ENCODE results near the gene WBP4. TPM values are rescaled to one million over a fixed set of nuclear protein-coding genes. Genes with fewer than 3 reads are reported as not detected.
A peak's percentile ranks its signal among the peaks of the same experiment; 100 is the strongest.
"Not testable (repeated sequence)": the region's sequence is repeated elsewhere in the genome, so short reads cannot be mapped to it uniquely, and the experiment has no call there.

The WBP4 gene
- polyA plus RNA-seq, 4 donors, result 9.1 to 17.9 (median 13.0) TPM

GRCh38 chr13:41034881-41035280 lies 26.4 kb upstream of the WBP4 start:
- Histone ChIP-seq H3K36me3 (ENCODE audit: control insufficient read depth in 3 of 3, insufficient read depth in 2 of 3, low read depth in 1 of 3, low read length in 3 of 3) (peaks cover 0 to 5% (median 0%) of the 10 kb centered on the region in 3 donors), H3K27me3 (ENCODE audit: control insufficient read depth in 3 of 3, insufficient read depth in 3 of 3, low read length in 3 of 3) (no peaks in the 10 kb centered on the region), H3K27ac (ENCODE audit: low read depth in 1 of 3, low read length in 2 of 3) (peak overlapping the region in 1 of 3 donors; percentile 11), H3K4me1 (ENCODE audit: control insufficient read depth in 3 of 3, insufficient read depth in 2 of 3, low read depth in 1 of 3, low read length in 2 of 3) (peaks cover 0 to 3% (median 0%) of the 10 kb centered on the region in 3 donors), H3K9me3 (ENCODE audit: control insufficient read depth in 2 of 2, insufficient read depth in 1 of 2, low read depth in 1 of 2, low read length in 1 of 2) (no peaks in the 10 kb centered on the region), H3K4me3 (ENCODE audit: low read depth in 1 of 3, low read length in 3 of 3) (no peak overlapping the region)
- DNase-seq, result no peak
- 86 to 88% (median 88%) methylated on average over 5 of the region's 5 CpGs for WGBS, 3 donors
- no peak for FAIRE-seq

GRCh38 chr13:41036557-41036956 lies 24.8 kb upstream of the WBP4 start:
- 92 to 93% (median 93%) methylated on average over 5 of the region's 5 CpGs for WGBS, 3 donors
- not testable (repeated sequence) for DNase-seq; H3K36me3 ChIP-seq (ENCODE audit: control insufficient read depth in 3 of 3, insufficient read depth in 2 of 3, low read depth in 1 of 3, low read length in 3 of 3); H3K4me1 ChIP-seq (ENCODE audit: control insufficient read depth in 3 of 3, insufficient read depth in 2 of 3, low read depth in 1 of 3, low read length in 2 of 3); H3K4me3 ChIP-seq (ENCODE audit: low read depth in 1 of 3, low read length in 3 of 3); FAIRE-seq; H3K27me3 ChIP-seq (ENCODE audit: control insufficient read depth in 3 of 3, insufficient read depth in 3 of 3, low read length in 3 of 3); H3K27ac ChIP-seq (ENCODE audit: low read depth in 1 of 3, low read length in 2 of 3)
- H3K9me3 ChIP-seq (ENCODE audit: control insufficient read depth in 2 of 2, insufficient read depth in 1 of 2, low read depth in 1 of 2, low read length in 1 of 2), result peaks cover 0 to 11% of the 10 kb centered on the region in 2 donors

GRCh38 chr13:41039746-41040145 lies 21.6 kb upstream of the WBP4 start:
- H3K4me1 ChIP-seq (ENCODE audit: control insufficient read depth in 3 of 3, insufficient read depth in 2 of 3, low read depth in 1 of 3, low read length in 2 of 3), result peaks cover 0 to 3% (median 0%) of the 10 kb centered on the region in 3 donors
- H3K9me3 ChIP-seq (ENCODE audit: control insufficient read depth in 2 of 2, insufficient read depth in 1 of 2, low read depth in 1 of 2, low read length in 1 of 2), result peaks cover 0 to 11% of the 10 kb centered on the region in 2 donors
- no peak for DNase-seq
- H3K4me3 ChIP-seq (ENCODE audit: low read depth in 1 of 3, low read length in 3 of 3), result no peak overlapping the region
- no peak overlapping the region for H3K27ac ChIP-seq (ENCODE audit: low read depth in 1 of 3, low read length in 2 of 3)
- no peak for FAIRE-seq
- no peaks in the 10 kb centered on the region for H3K27me3 ChIP-seq (ENCODE audit: control insufficient read depth in 3 of 3, insufficient read depth in 3 of 3, low read length in 3 of 3)
- H3K36me3 ChIP-seq (ENCODE audit: control insufficient read depth in 3 of 3, insufficient read depth in 2 of 3, low read depth in 1 of 3, low read length in 3 of 3), result peaks cover 0 to 5% (median 0%) of the 10 kb centered on the region in 3 donors

- Histone ChIP-seq H3K27ac (ENCODE audit: low read depth in 1 of 3, low read length in 2 of 3) (no peak overlapping the region), H3K4me1 (ENCODE audit: control insufficient read depth in 3 of 3, insufficient read depth in 2 of 3, low read depth in 1 of 3, low read length in 2 of 3) (no peaks in the 10 kb centered on the region), H3K36me3 (ENCODE audit: control insufficient read depth in 3 of 3, insufficient read depth in 2 of 3, low read depth in 1 of 3, low read length in 3 of 3) (peaks cover 0 to 5% (median 0%) of the 10 kb centered on the region in 3 donors), H3K9me3 (ENCODE audit: control insufficient read depth in 2 of 2, insufficient read depth in 1 of 2, low read depth in 1 of 2, low read length in 1 of 2) (peaks cover 0 to 11% of the 10 kb centered on the region in 2 donors), H3K4me3 (ENCODE audit: low read depth in 1 of 3, low read length in 3 of 3) (no peak overlapping the region), H3K27me3 (ENCODE audit: control insufficient read depth in 3 of 3, insufficient read depth in 3 of 3, low read length in 3 of 3) (no peaks in the 10 kb centered on the region)
- WGBS, 3 donors, result 82 to 90% (median 85%) methylated on average over 9 of the region's 9 CpGs
- FAIRE-seq (no peak), DNase-seq (no peak)
Observed at GRCh38 chr13:41040584-41041334, 20.6 kb upstream of the WBP4 start.

GRCh38 chr13:41042419-41042818 lies 18.9 kb upstream of the WBP4 start:
- not testable (repeated sequence) for H3K4me1 ChIP-seq (ENCODE audit: control insufficient read depth in 3 of 3, insufficient read depth in 2 of 3, low read depth in 1 of 3, low read length in 2 of 3); H3K4me3 ChIP-seq (ENCODE audit: low read depth in 1 of 3, low read length in 3 of 3); H3K27me3 ChIP-seq (ENCODE audit: control insufficient read depth in 3 of 3, insufficient read depth in 3 of 3, low read length in 3 of 3); H3K36me3 ChIP-seq (ENCODE audit: control insufficient read depth in 3 of 3, insufficient read depth in 2 of 3, low read depth in 1 of 3, low read length in 3 of 3); H3K27ac ChIP-seq (ENCODE audit: low read depth in 1 of 3, low read length in 2 of 3); DNase-seq; FAIRE-seq
- H3K9me3 ChIP-seq (ENCODE audit: control insufficient read depth in 2 of 2, insufficient read depth in 1 of 2, low read depth in 1 of 2, low read length in 1 of 2), result peaks cover 0 to 16% of the 10 kb centered on the region in 2 donors
- WGBS, 3 donors, result 87 to 100% (median 96%) methylated on average over 2 to 3 of the region's 4 CpGs

- peaks cover 0 to 16% (median 2%) of the 10 kb centered on the region in 3 donors for H3K36me3 ChIP-seq (ENCODE audit: control insufficient read depth in 3 of 3, insufficient read depth in 2 of 3, low read depth in 1 of 3, low read length in 3 of 3)
- FAIRE-seq, result no peak
- H3K4me3 ChIP-seq (ENCODE audit: low read depth in 1 of 3, low read length in 3 of 3), result no peak overlapping the region
- H3K9me3 ChIP-seq (ENCODE audit: control insufficient read depth in 2 of 2, insufficient read depth in 1 of 2, low read depth in 1 of 2, low read length in 1 of 2), result peaks cover 0 to 20% of the 10 kb centered on the region in 2 donors
- peaks cover 0 to under 1% (median 0%) of the 10 kb centered on the region in 3 donors for H3K4me1 ChIP-seq (ENCODE audit: control insufficient read depth in 3 of 3, insufficient read depth in 2 of 3, low read depth in 1 of 3, low read length in 2 of 3)
- DNase-seq, result no peak
- no peaks in the 10 kb centered on the region for H3K27me3 ChIP-seq (ENCODE audit: control insufficient read depth in 3 of 3, insufficient read depth in 3 of 3, low read length in 3 of 3)
- no peak overlapping the region for H3K27ac ChIP-seq (ENCODE audit: low read depth in 1 of 3, low read length in 2 of 3)
- 96 to 99% (median 97%) methylated on average over 5 of the region's 5 CpGs for WGBS, 3 donors
Observed at GRCh38 chr13:41048640-41049039, 12.7 kb upstream of the WBP4 start.

GRCh38 chr13:41049480-41050440 lies 11.5 kb upstream of the WBP4 start:
- no peaks in the 10 kb centered on the region for H3K27me3 ChIP-seq (ENCODE audit: control insufficient read depth in 3 of 3, insufficient read depth in 3 of 3, low read length in 3 of 3)
- H3K27ac ChIP-seq (ENCODE audit: low read depth in 1 of 3, low read length in 2 of 3), result no peak overlapping the region
- no peak for DNase-seq
- no peak overlapping the region for H3K4me3 ChIP-seq (ENCODE audit: low read depth in 1 of 3, low read length in 3 of 3)
- H3K9me3 ChIP-seq (ENCODE audit: control insufficient read depth in 2 of 2, insufficient read depth in 1 of 2, low read depth in 1 of 2, low read length in 1 of 2), result peaks cover 0 to 20% of the 10 kb centered on the region in 2 donors
- 86 to 95% (median 92%) methylated on average over 4 of the region's 4 CpGs for WGBS, 3 donors
- peaks cover 0 to 6% (median 3%) of the 10 kb centered on the region in 3 donors for H3K4me1 ChIP-seq (ENCODE audit: control insufficient read depth in 3 of 3, insufficient read depth in 2 of 3, low read depth in 1 of 3, low read length in 2 of 3)
- FAIRE-seq, result no peak
- peaks cover 0 to 16% (median 2%) of the 10 kb centered on the region in 3 donors for H3K36me3 ChIP-seq (ENCODE audit: control insufficient read depth in 3 of 3, insufficient read depth in 2 of 3, low read depth in 1 of 3, low read length in 3 of 3)

GRCh38 chr13:41052441-41052840 lies 8.9 kb upstream of the WBP4 start:
- FAIRE-seq, result no peak
- peaks cover 0 to 15% of the 10 kb centered on the region in 2 donors for H3K9me3 ChIP-seq (ENCODE audit: control insufficient read depth in 2 of 2, insufficient read depth in 1 of 2, low read depth in 1 of 2, low read length in 1 of 2)
- H3K27me3 ChIP-seq (ENCODE audit: control insufficient read depth in 3 of 3, insufficient read depth in 3 of 3, low read length in 3 of 3), result no peaks in the 10 kb centered on the region
- peaks cover 0 to 14% (median 2%) of the 10 kb centered on the region in 3 donors for H3K36me3 ChIP-seq (ENCODE audit: control insufficient read depth in 3 of 3, insufficient read depth in 2 of 3, low read depth in 1 of 3, low read length in 3 of 3)
- H3K4me1 ChIP-seq (ENCODE audit: control insufficient read depth in 3 of 3, insufficient read depth in 2 of 3, low read depth in 1 of 3, low read length in 2 of 3), result peaks cover 2 to 27% (median 18%) of the 10 kb centered on the region in 3 donors
- no peak for DNase-seq
- WGBS, 3 donors, result 80 to 93% (median 91%) methylated on average over 3 of the region's 3 CpGs
- no peak overlapping the region for H3K4me3 ChIP-seq (ENCODE audit: low read depth in 1 of 3, low read length in 3 of 3)
- no peak overlapping the region for H3K27ac ChIP-seq (ENCODE audit: low read depth in 1 of 3, low read length in 2 of 3)
